Esophagus (tissue), 2 donors: ENCODE results near the gene MAFB. TPM values are rescaled to one million over a fixed set of nuclear protein-coding genes. Genes with fewer than 3 reads are reported as not detected.

Experiments
- H3K27ac ChIP-seq, 2 donors: one replicate each; pipeline ENCODE4 v1.5.1; 2013; ENCODE audit warnings: low read depth in 2 of 2, mild to moderate bottlenecking in 2 of 2, inconsistent platforms in 1 of 2, low read length in 1 of 2, moderate library complexity in 1 of 2
- H3K27me3 ChIP-seq, 2 donors: one replicate each; pipeline ENCODE4 v1.6.1; 2013; ENCODE audit warnings: low read length in 2 of 2, control low read depth in 1 of 2, mild to moderate bottlenecking in 1 of 2; ENCODE audit not compliant: insufficient read depth in 2 of 2, control insufficient read depth in 1 of 2
- H3K36me3 ChIP-seq, 2 donors: one replicate each; pipeline ENCODE4 v1.6.1; 2013; ENCODE audit warnings: low read length in 1 of 2; ENCODE audit not compliant: control insufficient read depth in 2 of 2, insufficient read depth in 2 of 2
- H3K4me1 ChIP-seq, 2 donors: one replicate each; pipeline ENCODE4 v1.6.1; 2013; ENCODE audit warnings: low read length in 1 of 2; ENCODE audit not compliant: control insufficient read depth in 2 of 2, insufficient read depth in 2 of 2
- H3K4me3 ChIP-seq, 2 donors: one replicate each; pipeline ENCODE4 v1.5.1; 2013; ENCODE audit warnings: low read length in 2 of 2, mild to moderate bottlenecking in 2 of 2, low read depth in 1 of 2, moderate library complexity in 1 of 2
- H3K9me3 ChIP-seq, 2 donors: one replicate each; pipeline ENCODE4 v1.6.1; 2013; ENCODE audit warnings: mild to moderate bottlenecking in 2 of 2, low read depth in 1 of 2, low read length in 1 of 2, moderate library complexity in 1 of 2; ENCODE audit not compliant: control insufficient read depth in 2 of 2, insufficient read depth in 1 of 2
- WGBS, 2 donors: extraction: QIAGEN DNeasy Blood & Tissue Kit; methylation state at CpG; one replicate each; pipeline ENCODE4 v1.1.7; 2013; 5-methylcytosine and 5-hydroxymethylcytosine counted together
- polyA plus RNA-seq, 2 donors: library from polyadenylated mRNA; stranded (reverse); fragments of 200-250 nt; gene quantifications; one replicate each; pipeline ENCODE4 v1.2.3, GENCODE V29; 2013
- donor health status: healthy with polysubstance abuse.
- donor health status: Bipolar disorder and iron deficiency.

Gene MAFB
- polyA plus RNA-seq, 2 donors, result 13.9 to 18.8 TPM

GRCh38 chr20:40677343-40677924, 11.6 kb downstream of the MAFB start:
- H3K36me3 ChIP-seq, result no peaks in the 10 kb centered on the region
- H3K27me3 ChIP-seq, result no peaks in the 10 kb centered on the region
- WGBS, 2 donors, result 72 to 81% methylated on average over 4 of the region's 4 CpGs
- H3K9me3 ChIP-seq, result no peaks in the 10 kb centered on the region
- peaks cover 0 to 9% of the 10 kb centered on the region in 2 donors for H3K4me1 ChIP-seq
- no peak overlapping the region for H3K27ac ChIP-seq
- H3K4me3 ChIP-seq, result no peak overlapping the region

- H3K27ac ChIP-seq, result no peak overlapping the region
- no peak overlapping the region for H3K4me3 ChIP-seq
- WGBS, 2 donors, result 58 to 65% methylated on average over 7 of the region's 7 CpGs
- no peaks in the 10 kb centered on the region for H3K36me3 ChIP-seq
- H3K9me3 ChIP-seq, result no peaks in the 10 kb centered on the region
- no peaks in the 10 kb centered on the region for H3K27me3 ChIP-seq
- peaks cover 0 to 9% of the 10 kb centered on the region in 2 donors for H3K4me1 ChIP-seq
These were observed 12.4 kb downstream of the MAFB start for GRCh38 chr20:40676491-40677269.

- no peak overlapping the region for H3K4me3 ChIP-seq
- H3K27ac ChIP-seq, result no peak overlapping the region
- peaks cover 0 to 9% of the 10 kb centered on the region in 2 donors for H3K4me1 ChIP-seq
- WGBS, 2 donors, result 50 to 75% methylated on average over 5 of the region's 5 CpGs
- no peaks in the 10 kb centered on the region for H3K9me3 ChIP-seq
- H3K36me3 ChIP-seq, result no peaks in the 10 kb centered on the region
- H3K27me3 ChIP-seq, result no peaks in the 10 kb centered on the region
These were observed 13.3 kb downstream of the MAFB start for GRCh38 chr20:40675599-40676221.

- Histone ChIP-seq H3K27me3 (no peaks in the 10 kb centered on the region), H3K36me3 (no peaks in the 10 kb centered on the region), H3K9me3 (no peaks in the 10 kb centered on the region), H3K4me1 (peaks cover 0 to 9% of the 10 kb centered on the region in 2 donors), H3K27ac (peak overlapping the region in 1 of 2 donors; percentile 24), H3K4me3 (no peak overlapping the region)
These were observed 15.6 kb downstream of the MAFB start for GRCh38 chr20:40673442-40673841.

- Histone ChIP-seq H3K4me3 (no peak overlapping the region), H3K27ac (no peak overlapping the region), H3K36me3 (no peaks in the 10 kb centered on the region), H3K4me1 (peaks cover 0 to 9% of the 10 kb centered on the region in 2 donors), H3K27me3 (no peaks in the 10 kb centered on the region), H3K9me3 (no peaks in the 10 kb centered on the region)
- 92 to 93% methylated on average over 2 of the region's 2 CpGs for WGBS, 2 donors
These were observed 16.9 kb downstream of the MAFB start for GRCh38 chr20:40672095-40672494.

- no peak overlapping the region for H3K4me3 ChIP-seq
- H3K36me3 ChIP-seq, result no peaks in the 10 kb centered on the region
- no peak overlapping the region for H3K27ac ChIP-seq
- no peaks in the 10 kb centered on the region for H3K27me3 ChIP-seq
- H3K4me1 ChIP-seq, result peaks cover 0 to 11% of the 10 kb centered on the region in 2 donors
- H3K9me3 ChIP-seq, result no peaks in the 10 kb centered on the region
- WGBS, 2 donors, result 95 to 97% methylated on average over 2 of the region's 2 CpGs
These were observed 18.8 kb downstream of the MAFB start for GRCh38 chr20:40670253-40670652.

GRCh38 chr20:40669692-40670091, 19.3 kb downstream of the MAFB start:
- Histone ChIP-seq H3K4me1 (peaks cover 0 to 11% of the 10 kb centered on the region in 2 donors), H3K9me3 (no peaks in the 10 kb centered on the region), H3K36me3 (no peaks in the 10 kb centered on the region), H3K27me3 (no peaks in the 10 kb centered on the region), H3K4me3 (no peak overlapping the region), H3K27ac (no peak overlapping the region)
- WGBS, 2 donors, result 61 to 83% methylated on average over 3 of the region's 3 CpGs

GRCh38 chr20:40668449-40669228, 20.4 kb downstream of the MAFB start:
- Histone ChIP-seq H3K27me3 (no peaks in the 10 kb centered on the region), H3K36me3 (no peaks in the 10 kb centered on the region), H3K4me3 (no peak overlapping the region), H3K27ac (no peak overlapping the region), H3K9me3 (no peaks in the 10 kb centered on the region), H3K4me1 (peaks cover 0 to 6% of the 10 kb centered on the region in 2 donors)
- WGBS, 2 donors, result 84 to 91% methylated on average over 7 of the region's 7 CpGs

GRCh38 chr20:40667503-40667902, 21.5 kb downstream of the MAFB start:
- peaks cover 0 to 2% of the 10 kb centered on the region in 2 donors for H3K4me1 ChIP-seq
- WGBS, 2 donors, result 90 to 94% methylated on average over 3 of the region's 3 CpGs
- H3K27me3 ChIP-seq, result no peaks in the 10 kb centered on the region
- no peaks in the 10 kb centered on the region for H3K9me3 ChIP-seq
- H3K27ac ChIP-seq, result no peak overlapping the region
- no peak overlapping the region for H3K4me3 ChIP-seq
- H3K36me3 ChIP-seq, result no peaks in the 10 kb centered on the region
